ENCODE data around the gene RASGRF2.
"Not testable (repeated sequence)": the region's sequence is repeated elsewhere in the genome, so short reads cannot be mapped to it uniquely, and the experiment has no call there.

The RASGRF2 gene

GRCh38 chr5:80987078-80987766 lies 27.1 kb downstream of the RASGRF2 start:
- no peak for DNase-seq

DNA sequence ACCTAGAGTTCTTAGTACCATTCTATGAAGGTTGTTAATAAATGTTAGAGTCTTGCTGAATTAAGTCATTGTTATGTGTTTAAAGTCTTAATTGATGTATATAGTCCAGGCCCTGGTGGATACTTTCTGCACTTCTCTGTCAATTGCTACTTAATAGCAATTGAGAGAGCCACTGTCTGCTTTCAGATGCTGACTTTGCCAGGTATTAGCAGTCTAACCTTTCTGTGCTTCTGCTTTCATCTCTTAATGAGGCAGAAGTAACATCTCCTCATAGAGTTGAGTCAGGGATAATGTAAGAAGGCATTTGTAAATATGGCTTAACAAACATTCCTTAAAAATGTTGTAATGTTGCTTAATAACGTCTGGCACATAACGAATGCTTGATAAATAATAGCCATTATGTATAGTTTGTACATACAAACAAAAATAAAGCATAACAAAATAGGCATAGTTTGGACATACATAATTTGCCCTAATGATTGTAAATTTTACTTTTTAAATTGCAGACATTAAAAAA lies 28.3 kb downstream of the RASGRF2 start:
- DNase-seq: no peak

DNA sequence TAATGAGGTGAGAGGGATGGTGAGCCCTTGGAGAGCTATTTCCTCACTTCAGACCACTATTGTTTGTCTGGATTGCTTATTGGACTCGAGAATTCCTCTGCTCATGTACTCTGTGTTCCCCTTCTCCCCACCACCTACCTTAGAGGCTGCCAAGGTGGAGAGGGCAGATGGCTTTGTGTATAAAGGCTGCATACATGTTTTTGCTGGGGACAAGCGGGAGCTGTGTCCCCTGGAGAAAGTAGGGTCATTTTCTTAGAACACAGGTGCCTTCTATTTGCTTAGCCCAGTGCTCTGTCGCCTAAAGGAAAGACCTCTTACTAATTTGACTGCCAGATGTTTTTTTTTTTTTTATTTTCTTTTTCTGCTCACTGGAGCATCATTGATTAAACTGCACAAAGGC lies 29.7 kb downstream of the RASGRF2 start:
- no peak for DNase-seq

DNA sequence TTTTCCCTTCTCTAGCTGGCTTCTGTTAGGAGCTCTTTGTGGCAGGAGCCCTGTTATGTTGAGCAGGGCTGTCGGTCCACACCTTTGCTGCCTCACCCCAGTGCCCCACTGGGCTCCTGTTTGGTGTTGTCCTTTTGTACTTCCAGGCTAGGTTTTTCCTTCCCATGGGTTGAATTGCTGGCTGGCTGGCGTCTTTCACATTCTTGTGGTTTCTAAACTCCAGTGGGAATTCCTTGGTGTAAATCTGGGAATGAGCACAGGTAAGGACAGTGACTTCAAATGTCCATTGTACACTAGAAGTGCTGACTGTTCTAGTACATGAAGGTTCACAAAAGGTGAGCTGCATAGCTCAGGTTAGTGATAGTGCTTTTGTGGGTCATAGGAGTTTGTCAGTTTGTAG lies 30.4 kb downstream of the RASGRF2 start:
- no peak for DNase-seq

DNA sequence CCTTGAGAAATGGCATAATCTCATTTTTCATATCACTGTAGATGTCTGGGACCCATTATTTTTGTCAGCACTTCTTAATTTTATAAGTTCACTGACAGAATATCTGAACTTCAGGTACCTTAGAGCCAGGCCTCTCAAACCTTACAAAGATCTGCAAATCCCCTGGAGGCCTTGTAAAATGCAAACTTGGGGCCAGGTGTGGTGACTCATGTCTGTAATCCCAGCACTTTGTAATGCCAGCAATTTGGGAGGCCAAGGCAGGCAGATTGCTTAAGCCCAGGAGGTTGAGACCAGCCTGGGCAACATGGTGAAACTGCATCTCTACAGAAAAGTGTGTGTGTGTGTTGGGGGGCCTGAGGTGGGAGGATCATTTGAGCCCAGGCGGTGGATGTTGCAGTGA lies 30.8 kb downstream of the RASGRF2 start:
- no peak for DNase-seq

- no peak for DNase-seq
Observed at GRCh38 chr5:80995908-80996307, 35.7 kb downstream of the RASGRF2 start.

- no peak for DNase-seq
Observed at GRCh38 chr5:80998590-80998979, 38.4 kb downstream of the RASGRF2 start.

- DNase-seq: no peak
Observed at GRCh38 chr5:81003811-81004386, 43.7 kb downstream of the RASGRF2 start.

DNA sequence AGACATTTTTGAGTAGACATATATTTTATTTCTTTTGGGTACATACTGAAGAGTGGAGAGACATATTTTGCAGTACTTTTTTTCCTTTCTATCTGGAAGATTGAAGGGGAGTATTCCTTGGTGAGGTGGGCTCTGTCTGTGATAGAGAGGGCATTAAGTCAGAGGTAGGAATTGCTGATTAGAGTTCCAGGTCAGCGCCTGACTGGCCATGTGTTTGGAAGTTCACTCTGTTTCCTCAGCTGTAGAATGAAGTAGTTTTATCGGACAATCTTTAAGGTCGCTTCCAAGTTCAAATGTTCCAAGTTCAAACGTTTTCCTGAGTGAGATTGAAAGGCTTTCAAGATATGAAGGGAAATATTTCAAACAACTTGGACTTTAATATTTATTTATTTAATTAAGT lies 45.5 kb downstream of the RASGRF2 start:
- no peak for DNase-seq

DNA sequence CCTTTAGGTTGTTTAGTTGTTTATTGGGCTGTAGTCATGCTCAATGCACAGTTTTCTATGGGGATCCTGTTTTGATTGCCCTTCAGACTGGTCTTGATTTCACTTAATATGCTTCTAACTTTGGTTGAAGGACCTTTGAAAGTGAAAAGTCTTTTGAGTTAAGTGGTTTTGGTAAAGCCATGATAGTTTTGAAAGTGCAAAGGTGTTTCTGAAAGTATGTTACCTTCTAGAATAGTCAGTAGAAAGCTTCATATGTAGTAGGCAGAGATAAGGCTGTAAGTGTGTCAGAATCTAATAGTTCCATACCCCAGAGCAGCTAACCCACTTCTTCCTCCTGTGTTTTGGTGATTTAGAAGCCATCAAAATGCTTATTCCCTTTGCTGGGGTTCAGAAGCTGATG lies 46.1 kb downstream of the RASGRF2 start:
- DNase-seq: no peak

DNA sequence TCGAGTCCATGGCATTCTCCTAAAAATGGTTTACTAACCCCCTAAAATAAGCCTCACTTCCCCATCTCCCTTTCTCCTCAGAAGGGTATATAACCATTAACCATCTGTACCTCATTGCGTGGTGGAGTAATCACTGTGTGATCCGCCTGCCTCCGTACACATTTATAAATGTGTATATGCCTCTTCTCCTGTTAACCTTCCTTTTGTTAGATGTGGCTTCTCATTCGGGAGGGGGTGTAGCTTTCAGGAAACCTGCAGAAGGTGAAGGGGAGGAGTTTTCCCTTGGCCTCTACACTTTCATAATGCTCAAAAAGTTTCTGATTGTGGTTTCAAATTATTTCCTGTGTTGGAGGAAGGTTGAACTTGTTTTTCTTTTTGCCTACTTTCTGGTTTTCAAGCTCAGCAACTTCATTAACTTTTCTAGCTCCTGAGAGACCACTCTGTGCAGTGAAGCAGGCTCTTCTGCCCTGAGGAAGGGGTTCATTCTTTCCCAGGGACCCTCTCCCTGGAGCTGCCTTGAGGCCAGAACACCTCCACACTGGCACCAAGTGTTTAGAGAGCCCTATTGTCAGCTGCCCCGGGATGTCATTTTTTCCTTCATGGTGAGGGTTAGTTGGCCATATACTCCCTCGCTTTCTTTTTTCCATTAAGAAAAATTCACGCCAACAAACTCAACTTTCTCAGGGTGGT lies 46.9 kb downstream of the RASGRF2 start:
- DNase-seq: no peak

DNA sequence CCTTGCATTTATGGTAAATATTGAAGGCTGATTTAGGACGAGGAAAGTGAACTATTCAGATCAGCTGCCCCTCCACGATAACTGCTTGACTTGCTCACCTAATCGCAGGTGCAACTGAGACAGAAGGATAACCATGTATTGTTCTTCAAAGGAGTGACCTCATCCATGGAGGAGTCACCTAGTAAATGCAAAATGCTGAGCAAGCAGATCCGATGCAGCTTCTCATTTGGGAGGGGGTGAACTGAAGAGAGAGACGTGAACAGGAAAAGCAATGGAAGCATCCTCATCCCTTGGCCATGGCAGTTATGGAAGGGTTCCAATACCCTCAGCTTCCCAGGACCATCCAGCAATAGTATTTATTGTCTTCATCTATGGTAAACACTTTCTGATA lies 47.5 kb downstream of the RASGRF2 start:
- no peak for DNase-seq

- DNase-seq: no peak
Observed at GRCh38 chr5:81010336-81011169, 50.4 kb downstream of the RASGRF2 start.

- DNase-seq: no peak
Observed at GRCh38 chr5:81014348-81014747, 54.2 kb downstream of the RASGRF2 start.

DNA sequence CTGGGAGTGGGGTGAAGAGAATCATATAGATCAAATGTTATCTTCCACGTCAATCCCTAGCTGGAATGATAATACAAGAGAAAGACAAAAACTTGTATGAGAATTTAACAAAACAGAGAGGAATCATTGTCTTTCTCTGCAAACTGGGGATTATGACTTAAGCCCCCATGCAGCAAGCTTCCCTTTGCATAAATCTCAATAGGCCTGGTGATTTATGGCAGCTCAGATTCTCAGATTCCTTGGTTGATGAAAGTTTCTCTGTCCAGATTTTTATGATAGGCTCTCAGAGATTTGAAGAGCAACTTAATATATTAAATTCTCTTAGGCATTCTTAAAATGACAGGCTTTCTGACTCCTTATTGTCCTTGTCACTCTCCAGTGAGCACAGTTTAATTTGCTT lies 56.0 kb downstream of the RASGRF2 start:
- DNase-seq: no peak

GRCh38 chr5:81017320-81017719 lies 57.2 kb downstream of the RASGRF2 start:
- DNase-seq: no peak

DNA sequence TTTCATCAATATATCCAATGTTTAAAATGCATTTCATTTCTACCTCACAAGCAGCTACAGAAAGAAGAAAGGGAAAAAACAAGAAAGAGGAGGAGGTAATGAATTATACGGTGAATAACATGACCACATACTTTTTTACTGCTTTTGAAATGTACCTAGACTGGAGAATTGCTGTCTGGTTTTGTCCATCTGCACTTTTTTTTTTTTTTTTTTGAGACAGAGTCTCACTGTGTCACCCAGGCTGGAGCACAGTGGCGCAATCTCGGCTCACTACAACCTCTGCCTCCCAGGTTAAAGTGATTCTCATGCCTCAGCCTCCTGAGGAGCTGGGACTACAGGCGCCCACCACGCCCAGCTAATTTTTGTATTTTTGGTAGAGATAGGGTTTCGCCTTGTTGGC lies 58.4 kb downstream of the RASGRF2 start:
- not testable (repeated sequence) for DNase-seq

GRCh38 chr5:81019748-81020147 lies 59.6 kb downstream of the RASGRF2 start:
- DNase-seq: no peak

DNA sequence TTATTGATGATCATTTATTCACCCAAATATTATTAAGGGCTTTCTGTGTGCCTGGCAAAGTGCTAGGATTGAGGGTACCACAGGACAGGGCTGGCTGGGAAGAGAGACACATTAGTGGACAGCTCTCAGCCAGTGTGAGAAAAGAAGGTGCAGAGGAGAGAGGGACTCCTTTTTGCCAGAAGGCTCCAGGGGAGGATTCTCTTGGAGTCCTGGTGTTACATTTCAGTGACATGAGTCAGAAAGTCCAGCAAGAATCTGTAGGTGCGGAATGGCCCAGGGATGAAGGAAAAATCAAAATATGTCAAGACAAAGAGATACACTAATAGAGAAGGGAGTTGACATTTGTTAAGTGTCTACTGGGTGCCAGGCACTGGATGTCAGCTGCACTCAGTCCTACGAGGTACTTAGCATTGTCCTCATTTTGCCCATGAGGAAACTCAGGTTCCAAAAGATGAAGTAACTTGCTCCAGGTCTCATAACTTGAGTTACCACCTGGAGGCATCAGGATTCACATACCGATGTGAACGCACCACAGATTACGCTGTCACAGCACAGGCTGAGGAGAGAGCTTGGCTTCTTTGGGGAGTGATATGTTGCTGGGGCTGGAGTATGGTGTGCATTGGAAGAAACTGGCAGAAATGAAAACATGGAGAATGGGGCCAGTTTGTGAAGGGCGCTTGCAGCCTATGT lies 60.5 kb downstream of the RASGRF2 start:
- DNase-seq: no peak

DNA sequence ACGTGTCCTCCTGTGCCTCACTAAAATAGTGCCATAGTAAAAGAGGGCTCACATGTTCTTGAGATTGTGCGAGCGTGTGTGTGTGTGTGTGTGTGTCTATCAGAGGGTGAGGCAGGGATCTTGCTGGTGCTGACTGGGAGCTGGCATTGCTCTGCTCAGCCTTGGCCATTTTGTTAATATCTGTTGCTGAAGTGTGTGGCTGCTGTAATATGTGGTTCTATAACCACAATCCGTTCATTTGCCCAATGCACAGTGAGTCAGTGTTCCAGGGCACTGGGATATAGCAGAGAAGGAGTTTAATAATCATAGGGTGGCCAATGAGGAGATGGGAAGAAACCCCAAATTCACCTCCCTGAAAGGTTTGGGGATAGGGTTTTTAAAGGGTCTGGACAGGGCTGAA lies 61.3 kb downstream of the RASGRF2 start:
- no peak for DNase-seq

DNA sequence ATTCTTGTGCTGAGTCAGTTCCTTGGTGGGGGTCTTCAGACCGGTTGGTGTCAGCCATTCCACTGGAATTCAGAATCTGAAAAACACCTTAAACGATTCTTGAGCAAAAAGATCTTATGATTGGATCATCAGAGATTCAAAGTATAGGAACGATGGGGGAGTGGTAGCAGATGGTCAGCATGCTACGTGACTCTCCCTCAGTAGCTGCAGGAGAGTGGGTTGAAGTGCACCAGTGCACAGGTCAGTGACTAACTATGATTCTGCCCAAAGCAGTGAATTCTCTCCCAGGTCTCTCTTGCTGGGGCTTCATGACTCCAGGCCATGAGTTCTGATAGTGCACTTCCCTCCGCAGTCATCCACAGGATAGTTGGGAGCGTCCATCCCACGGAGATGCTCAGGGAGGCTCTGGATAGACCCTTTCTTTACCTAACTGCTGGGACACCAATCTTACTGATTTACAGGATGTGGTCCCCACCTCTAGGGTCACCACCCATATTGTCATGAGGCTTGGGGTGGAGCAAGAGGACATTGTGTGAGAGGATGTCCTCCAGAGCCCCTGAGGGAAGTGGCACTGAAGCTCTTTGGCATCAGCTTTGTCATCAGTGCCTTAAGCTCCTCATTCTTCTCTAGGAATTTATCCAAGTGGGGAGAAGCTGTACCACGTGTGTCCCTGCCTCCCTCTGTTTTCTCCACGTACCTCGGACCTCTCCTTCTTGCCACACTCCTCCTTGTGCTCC lies 62.0 kb downstream of the RASGRF2 start:
- no peak for DNase-seq

DNA sequence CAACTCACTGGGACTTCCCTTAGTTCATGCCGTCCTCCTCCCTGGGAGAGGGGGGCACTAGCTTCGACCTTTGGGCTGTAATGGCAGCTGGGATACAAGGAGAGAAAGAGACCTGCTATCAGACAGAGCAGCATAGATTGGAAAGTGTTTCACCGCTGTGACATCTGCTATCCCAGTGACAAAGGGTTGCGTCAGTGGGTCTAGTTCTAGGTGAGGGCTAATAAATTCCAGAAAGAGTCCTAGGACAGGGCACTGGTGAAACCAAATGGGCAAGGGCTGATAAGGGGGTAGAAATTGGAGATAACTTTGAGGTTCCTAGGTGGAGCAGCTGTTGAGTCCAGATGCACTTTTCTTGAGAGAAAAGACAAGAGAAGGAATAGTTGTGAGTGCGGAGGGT lies 62.5 kb downstream of the RASGRF2 start:
- DNase-seq: no peak

Data from SIG-M5 (cell line).